Common myeloid progenitor, CD34-positive (primary cell): ENCODE results near the gene QSOX1.
A peak's percentile ranks its signal among the peaks of the same experiment; 100 is the strongest.

Source experiments
- CTCF ChIA-PET: fragments of 350-600 bp; sonication (Branson Sonifier 250); formaldehyde crosslinking; loops from one replicate; lab custom pipeline; 2021; ENCODE audit warnings: antibody characterized with exemption; lab: Charles Lee
- POLR2A ChIA-PET: fragments of 350-600 bp; sonication (Branson Sonifier 250); formaldehyde crosslinking; loops from one replicate; lab custom pipeline; 2021; ENCODE audit warnings: antibody characterized with exemption; lab: Charles Lee
- DNase-seq, 3 donors: peaks; one replicate each; pipeline versions ENCODE4 v3.0.0 to v3.0.0-alpha.2; 2013
- H3K27ac ChIP-seq, 2 experiments: 1 replicate in 1 of 2; 2 replicates in 1 of 2; pipeline ENCODE4 v1.7.0; 2013; ENCODE audit warnings: inconsistent platforms in 2 of 2, low read length in 2 of 2, mild to moderate bottlenecking in 2 of 2, low read depth in 1 of 2, moderate library complexity in 1 of 2; ENCODE audit not compliant: severe bottlenecking in 2 of 2, insufficient read depth in 1 of 2, poor library complexity in 1 of 2
- H3K27me3 ChIP-seq, 5 experiments: replicated peaks in 2 of 5; 1 replicate in 3 of 5; 2 replicates in 2 of 5; pipeline versions ENCODE4 v1.6.1 to v1.7.0; 2013; ENCODE audit warnings: low read length in 4 of 5, mild to moderate bottlenecking in 2 of 5, moderate library complexity in 2 of 5, inconsistent platforms in 1 of 5; ENCODE audit not compliant: insufficient read depth in 5 of 5, control insufficient read depth in 4 of 5
- H3K36me3 ChIP-seq, 4 experiments: 1 replicate in 2 of 4; 2 replicates in 2 of 4; pipeline versions ENCODE4 v1.6.1 to v1.7.0; 2013; ENCODE audit warnings: low read length in 3 of 4, control low read depth in 1 of 4, mild to moderate bottlenecking in 1 of 4; ENCODE audit not compliant: control insufficient read depth in 4 of 4, insufficient read depth in 4 of 4
- H3K4me1 ChIP-seq, 4 experiments: 1 replicate in 3 of 4; 2 replicates in 1 of 4; pipeline versions ENCODE4 v1.6.1 to v1.7.1; 2013; ENCODE audit warnings: low read length in 3 of 4, mild to moderate bottlenecking in 3 of 4, control low read depth in 1 of 4, inconsistent platforms in 1 of 4, moderate library complexity in 1 of 4; ENCODE audit not compliant: control insufficient read depth in 4 of 4, insufficient read depth in 4 of 4; ENCODE audit errors: control extremely low read depth in 1 of 4
- H3K4me3 ChIP-seq, 7 experiments: 1 replicate in 4 of 7; 2 replicates in 3 of 7; pipeline versions ENCODE4 v1.5.1 to v1.7.0; 2013; ENCODE audit warnings: mild to moderate bottlenecking in 7 of 7, low read length in 6 of 7, moderate library complexity in 6 of 7, inconsistent platforms in 2 of 7, low read depth in 2 of 7, control low read depth in 1 of 7; ENCODE audit not compliant: insufficient read depth in 4 of 7, control insufficient read depth in 1 of 7; ENCODE audit errors: extremely low read depth in 1 of 7
- H3K9me3 ChIP-seq, 5 experiments: 1 replicate in 4 of 5; 2 replicates in 1 of 5; pipeline versions ENCODE4 v1.6.1 to v1.7.1; 2013; ENCODE audit warnings: low read length in 4 of 5, mild to moderate bottlenecking in 2 of 5, inconsistent platforms in 1 of 5, low read depth in 1 of 5, moderate library complexity in 1 of 5; ENCODE audit not compliant: control insufficient read depth in 4 of 5, insufficient read depth in 2 of 5; ENCODE audit errors: control extremely low read depth in 1 of 5
- WGBS: methylation state at CpG from one replicate; pipeline ENCODE4 v1.1.5; 2013; ENCODE audit not compliant: insufficient coverage; 5-methylcytosine and 5-hydroxymethylcytosine counted together

QSOX1 gene

DNA sequence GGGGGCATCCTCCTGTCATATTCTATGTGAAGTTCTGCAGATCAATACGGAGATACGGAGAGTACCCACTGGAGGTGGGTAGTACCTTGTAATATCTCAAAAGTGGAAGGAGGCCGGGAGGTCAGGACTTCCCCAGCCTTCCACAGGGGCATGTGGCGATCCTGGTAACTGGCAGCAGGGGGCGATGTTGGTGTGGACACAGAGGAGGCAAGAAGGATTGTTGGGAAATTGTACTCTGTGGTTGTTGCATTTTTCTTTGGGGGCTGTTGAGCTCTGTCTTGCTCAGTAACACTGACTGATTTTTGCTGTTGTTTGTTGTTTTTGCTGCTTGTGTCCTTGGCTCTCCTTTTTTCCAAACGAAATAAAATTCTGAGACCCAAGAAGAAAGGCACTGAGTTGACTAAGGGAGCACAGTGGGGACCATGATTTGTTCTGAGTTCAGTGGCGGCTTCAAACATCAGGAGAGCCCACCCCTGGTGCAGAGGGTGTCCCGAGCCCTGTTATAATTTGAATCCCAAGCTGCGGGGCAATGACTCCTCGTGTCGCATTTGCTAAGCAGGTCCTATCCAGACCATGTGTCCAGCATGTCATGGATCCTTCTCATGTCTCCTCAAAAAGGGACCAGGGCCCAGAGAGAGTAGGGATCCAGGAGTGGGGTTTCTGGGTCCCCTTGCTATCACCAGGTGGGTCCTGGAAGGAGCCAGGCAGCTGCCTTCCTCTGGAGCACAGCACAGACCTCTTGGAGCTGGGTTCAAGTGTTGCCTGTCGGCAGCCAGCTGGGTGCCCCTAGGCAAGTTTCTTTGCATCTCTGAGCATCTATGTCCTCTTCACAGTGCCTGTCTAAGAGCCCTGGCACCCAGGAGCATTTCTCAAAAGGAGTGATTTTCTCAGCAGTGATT, 98.2 kb downstream of the QSOX1 start:
- Histone ChIP-seq H3K36me3 (no peaks in the 10 kb centered on the region), H3K27me3 (peaks cover 0 to 7% (median 0%) of the 10 kb centered on the region in 5 experiments), H3K9me3 (no peaks in the 10 kb centered on the region), H3K27ac (no peak overlapping the region), H3K4me1 (no peaks in the 10 kb centered on the region), H3K4me3 (no peak overlapping the region)
- ChIA-PET CTCF (interaction anchor here (0.7 to 3.4 kb wide), 18 partner anchors 8 to 236 kb away, joined by 3 to 21 read pairs (median 3); no protein-coding TSS in a partner anchor), POLR2A (no interaction called here)
- DNase-seq = peak; percentile 59 to 80 (median 75)
- 74% methylated on average over 12 of the region's 12 CpGs for WGBS
